ENCODE measurements around the gene SPI1. TPM values are rescaled to one million over a fixed set of nuclear protein-coding genes. Genes with fewer than 3 reads are reported as not detected.

Gene SPI1
- polyA plus RNA-seq, 2 of the 4 experiments (the other 2 are of a cell fraction), result 0.14 TPM; not detected in 1

DNA sequence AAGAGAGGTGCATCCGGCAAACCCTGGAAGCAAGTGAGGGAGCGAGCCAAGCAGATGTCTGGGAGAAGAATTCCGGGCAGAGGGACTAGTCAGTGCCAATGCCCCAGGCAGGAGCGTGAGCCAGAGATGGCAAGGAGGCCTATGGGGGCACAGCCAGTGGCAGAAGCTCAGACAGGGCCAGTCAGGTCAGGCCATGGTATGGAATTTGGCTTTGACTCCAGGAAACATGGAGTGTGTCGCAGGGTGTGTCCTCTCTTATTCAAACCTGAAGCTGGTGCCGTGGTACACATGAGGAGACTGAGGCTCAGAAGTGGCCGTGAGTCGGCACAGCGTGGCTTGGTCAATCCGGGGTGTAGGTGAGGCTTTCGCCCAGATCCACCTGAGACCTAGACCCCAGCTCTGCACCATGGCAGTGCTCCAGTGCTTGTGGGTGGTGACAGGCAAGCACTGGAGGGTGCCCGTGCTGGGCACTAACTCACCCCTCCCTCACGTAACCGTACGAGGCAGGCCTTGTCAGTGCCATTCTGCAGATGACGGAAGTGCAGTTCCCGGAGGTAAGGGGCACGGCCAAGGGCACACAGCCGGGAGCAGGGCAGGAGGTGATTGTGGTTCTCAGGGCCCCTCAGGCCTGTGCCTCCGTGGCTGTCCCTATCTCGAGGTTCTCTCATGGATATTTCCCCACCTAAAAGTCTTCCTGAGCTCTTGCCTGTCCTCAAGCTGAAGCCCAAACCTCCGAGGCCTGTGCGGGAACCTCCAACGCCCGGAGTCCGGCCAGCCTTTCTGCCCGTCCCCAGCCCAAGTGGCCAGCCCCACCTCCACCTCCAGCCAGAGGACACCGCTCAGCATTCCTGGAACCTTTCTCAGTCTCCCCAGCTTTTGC lies 10.6 kb upstream of the SPI1 start:
- Histone ChIP-seq H3K4me2 (no peak overlapping the region), H3K4me3 (no peak overlapping the region), H3K27ac (no peak overlapping the region), H3K4me1 (no peaks in the 10 kb centered on the region), H3K9me3 (no peaks in the 10 kb centered on the region)
- TF ChIP-seq FOSL2 (IDR thresholded peaks at IDR 0.05) (no peak), FOSL2 (CRISPR knock-in tag; IDR thresholded peaks at IDR 0.05) (no peak), MAX (IDR thresholded peaks at IDR 0.05) (no peak), HOXB13 (CRISPR knock-in tag; IDR thresholded peaks at IDR 0.05; ENCODE audit: low read depth) (no peak), POLR2AphosphoS2 (conservative IDR thresholded peaks at IDR 0.05; ENCODE audit: low read length) (no peak), EHMT2 (IDR thresholded peaks at IDR 0.05; ENCODE audit: low read depth) (no peak), RCOR1 (IDR thresholded peaks at IDR 0.05; ENCODE audit: low read depth, low read length) (no peak), RNF2 (IDR thresholded peaks at IDR 0.05; ENCODE audit: borderline replicate concordance, low read depth) (no peak), ZC3H11A (IDR thresholded peaks at IDR 0.05) (no peak), KDM1A (IDR thresholded peaks at IDR 0.05; ENCODE audit: low read depth) (no peak), MAFK (IDR thresholded peaks at IDR 0.05; ENCODE audit: partially characterized antibody) (no peak), GATA3 (IDR thresholded peaks at IDR 0.05; ENCODE audit: borderline replicate concordance) (no peak), KDM5A (IDR thresholded peaks at IDR 0.05) (no peak), JUNB (IDR thresholded peaks at IDR 0.05) (no peak), PHF8 (IDR thresholded peaks at IDR 0.05; ENCODE audit: borderline replicate concordance, low read depth) (no peak), CBX8 (IDR thresholded peaks at IDR 0.05) (no peak), REST (IDR thresholded peaks at IDR 0.05) (no peak), HOXB5 (CRISPR knock-in tag; IDR thresholded peaks at IDR 0.05) (no peak), HMGXB4 (CRISPR knock-in tag; IDR thresholded peaks at IDR 0.05; ENCODE audit: borderline replicate concordance) (no peak)
- TF ChIP-seq, protein P1, sequence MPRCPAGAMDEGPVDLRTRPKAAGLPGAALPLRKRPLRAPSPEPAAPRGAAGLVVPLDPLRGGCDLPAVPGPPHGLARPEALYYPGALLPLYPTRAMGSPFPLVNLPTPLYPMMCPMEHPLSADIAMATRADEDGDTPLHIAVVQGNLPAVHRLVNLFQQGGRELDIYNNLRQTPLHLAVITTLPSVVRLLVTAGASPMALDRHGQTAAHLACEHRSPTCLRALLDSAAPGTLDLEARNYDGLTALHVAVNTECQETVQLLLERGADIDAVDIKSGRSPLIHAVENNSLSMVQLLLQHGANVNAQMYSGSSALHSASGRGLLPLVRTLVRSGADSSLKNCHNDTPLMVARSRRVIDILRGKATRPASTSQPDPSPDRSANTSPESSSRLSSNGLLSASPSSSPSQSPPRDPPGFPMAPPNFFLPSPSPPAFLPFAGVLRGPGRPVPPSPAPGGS (IDR thresholded peaks at IDR 0.05), result no peak
- DNase-seq (ENCODE audit: low read depth in 1 of 2, low spot score in 1 of 2) (no peak), ATAC-seq (peak; percentile 15 to 16; a peak in 4 of 6 replicates), FAIRE-seq (no peak)
- CTCF ChIA-PET, result interaction anchor here (0.6 to 10.2 kb wide), 7 partner anchors 10 to 98 kb away, joined by 3 to 133 read pairs (median 6); no protein-coding TSS in a partner anchor
- POLR2A ChIA-PET, result no interaction called here
- 85% methylated on average over 24 of the region's 28 CpGs for WGBS (ENCODE audit: missing lambda C conversion rate)

Measured in A549 (cell line).